GM23338 (cell line): ENCODE data around the gene ABCB11.

ENCODE experiments used
- CTCF ChIP-seq, 2 experiments: fragments of 200-600 bp in 1 of 2; sonication (generic) in 1 of 2; conservative IDR thresholded peaks; 2 replicates each; pipeline versions ENCODE4 v1.5.1 to v1.6.1; 2016 to 2017; ENCODE audit warnings: antibody characterized with exemption in 2 of 2, low read depth in 2 of 2, mild to moderate bottlenecking in 2 of 2, moderate library complexity in 1 of 2
- EZH2 ChIP-seq: fragments of 200-600 bp; sonication (generic); IDR thresholded peaks from one replicate; pipeline ENCODE4 v1.8.0; 2017; ENCODE audit warnings: antibody characterized with exemption, mild to moderate bottlenecking, low read depth; ENCODE audit not compliant: unreplicated experiment
- EZH2phosphoT487 ChIP-seq: fragments of 200-600 bp; sonication (generic); IDR thresholded peaks from one replicate; pipeline ENCODE4 v1.8.1; 2018; ENCODE audit warnings: antibody characterized with exemption; ENCODE audit not compliant: unreplicated experiment
- POLR2AphosphoS5 ChIP-seq: IDR thresholded peaks from 2 replicates; pipeline ENCODE4 v1.6.1; 2016; ENCODE audit warnings: antibody characterized with exemption, low read depth

DNA sequence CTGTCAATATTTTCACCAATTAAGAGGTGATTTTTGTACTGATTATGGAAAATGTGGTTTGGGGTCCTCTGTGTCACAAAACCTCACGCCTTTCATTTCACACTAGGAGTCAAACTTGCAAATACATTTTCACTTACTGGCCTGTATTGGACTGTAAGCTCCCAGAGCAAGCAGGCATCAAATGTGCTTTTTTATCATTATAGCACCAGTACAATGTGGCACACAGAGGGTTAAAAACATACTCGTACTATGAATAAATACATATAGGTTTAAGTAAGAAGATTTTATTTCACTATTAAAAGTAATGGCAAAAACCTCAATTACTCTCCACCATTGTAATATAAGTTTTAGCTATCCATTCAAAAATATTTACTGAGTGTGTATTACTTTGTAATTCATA, 56.7 kb downstream of the ABCB11 start:
- TF ChIP-seq EZH2phosphoT487 (no peak), CTCF (conservative IDR thresholded peaks at IDR 0.05; ENCODE audit: low read depth in 2 of 2) (no peak), POLR2AphosphoS5 (no peak), EZH2 (no peak)
